ENCODE measurements around the gene OR7C1.
"Not testable (repeated sequence)": the region's sequence is repeated elsewhere in the genome, so short reads cannot be mapped to it uniquely, and the experiment has no call there.

Gene OR7C1

DNA sequence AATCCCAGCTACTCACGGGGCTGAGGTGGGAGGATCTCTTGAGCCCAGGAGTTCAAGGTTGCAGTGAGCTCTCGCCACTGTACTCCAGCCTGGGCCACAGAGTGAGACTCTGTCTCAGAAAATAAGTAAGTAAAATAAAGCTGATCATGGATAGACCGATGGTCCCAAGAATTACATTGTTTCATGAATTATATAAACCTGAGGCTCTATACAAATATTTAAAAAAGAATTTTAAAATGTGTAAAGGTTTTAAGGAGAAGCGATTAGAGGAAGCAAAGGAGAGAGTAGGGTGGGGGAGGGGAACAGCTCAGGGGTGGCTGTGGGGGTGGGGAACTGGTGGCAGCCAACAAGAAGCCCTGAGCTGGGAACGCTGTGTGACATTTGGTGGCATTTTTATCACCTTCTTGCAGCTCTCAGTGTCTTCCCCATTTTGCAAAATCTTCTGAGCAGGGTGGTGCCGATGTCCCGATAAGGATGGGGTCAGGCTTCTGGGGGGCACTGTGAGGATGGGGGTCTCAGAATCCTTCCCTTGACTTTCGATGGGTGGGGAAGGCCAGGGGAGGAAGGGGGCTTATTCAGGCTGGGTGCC, 51.5 kb downstream of the OR7C1 start:
- DNase-seq, result not testable (repeated sequence)

DNA sequence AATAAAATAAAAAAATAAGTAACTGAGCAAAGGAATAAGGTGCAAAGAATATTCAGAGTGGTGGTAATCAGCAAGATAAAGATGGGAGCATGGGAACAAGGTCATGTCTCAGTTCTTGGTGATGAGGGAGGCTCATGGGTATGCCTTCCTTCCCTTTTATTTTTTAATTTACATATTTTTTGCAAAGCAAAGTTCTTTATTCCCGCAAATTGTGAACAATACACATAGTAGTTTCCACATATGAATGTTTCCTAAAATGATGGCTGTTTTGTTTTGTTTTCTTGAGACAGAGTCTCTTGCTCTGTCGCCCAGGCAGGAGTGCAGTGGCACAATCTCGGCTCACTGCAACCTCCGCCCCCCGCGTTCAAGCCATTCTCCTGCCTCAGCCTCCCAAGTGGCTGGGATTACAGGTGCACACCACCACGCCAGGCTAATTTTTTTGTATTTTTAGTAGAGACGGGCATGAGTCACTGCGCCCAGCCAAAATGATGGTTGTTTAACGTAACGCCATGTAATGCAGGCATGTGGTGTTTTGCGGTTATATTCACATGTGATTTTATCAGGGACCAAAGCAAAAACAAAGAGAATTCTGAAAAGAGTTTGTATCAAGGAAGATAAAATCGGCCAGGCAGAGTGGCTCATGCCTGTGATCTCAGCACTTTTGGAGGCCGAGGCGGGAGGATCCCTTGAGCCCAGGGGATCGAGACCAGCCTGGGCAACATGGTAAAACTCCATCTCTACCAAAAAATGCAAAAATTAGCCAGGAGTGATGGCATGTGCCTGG, 52.2 kb downstream of the OR7C1 start:
- no peak for DNase-seq

GRCh38 chr19:14781713-14782536, 53.1 kb downstream of the OR7C1 start:
- DNase-seq, result not testable (repeated sequence)

- DNase-seq, result not testable (repeated sequence)
Observed at GRCh38 chr19:14780622-14781225, 54.3 kb downstream of the OR7C1 start.

DNA sequence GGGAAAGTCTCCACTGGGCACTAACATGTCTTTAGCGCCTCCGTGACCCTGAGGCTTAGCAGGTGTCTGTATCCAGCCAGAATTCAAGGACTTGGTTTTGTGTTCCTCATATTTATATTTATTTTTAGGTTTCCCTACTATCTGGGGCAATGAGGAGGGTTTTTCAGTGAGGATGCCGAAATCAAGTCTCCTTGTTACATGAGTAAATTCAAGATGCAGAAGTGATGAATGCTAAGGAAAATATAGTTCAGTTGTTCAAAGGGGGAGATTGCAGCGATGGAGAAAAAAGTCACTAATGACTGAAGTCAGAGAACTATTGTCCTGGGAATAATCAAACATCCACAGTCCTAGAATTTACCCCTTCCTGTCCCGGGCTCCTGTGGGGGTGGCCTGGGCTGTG, 55.8 kb downstream of the OR7C1 start:
- no peak for DNase-seq

- not testable (repeated sequence) for DNase-seq
Observed at GRCh38 chr19:14778110-14778845, 56.7 kb downstream of the OR7C1 start, which contains the start of gene ADGRE2. Gene ADGRE2 (minus strand): TSS chr19:14778560. CDS start chr19:14776756, 1,804 bp downstream.

DNA sequence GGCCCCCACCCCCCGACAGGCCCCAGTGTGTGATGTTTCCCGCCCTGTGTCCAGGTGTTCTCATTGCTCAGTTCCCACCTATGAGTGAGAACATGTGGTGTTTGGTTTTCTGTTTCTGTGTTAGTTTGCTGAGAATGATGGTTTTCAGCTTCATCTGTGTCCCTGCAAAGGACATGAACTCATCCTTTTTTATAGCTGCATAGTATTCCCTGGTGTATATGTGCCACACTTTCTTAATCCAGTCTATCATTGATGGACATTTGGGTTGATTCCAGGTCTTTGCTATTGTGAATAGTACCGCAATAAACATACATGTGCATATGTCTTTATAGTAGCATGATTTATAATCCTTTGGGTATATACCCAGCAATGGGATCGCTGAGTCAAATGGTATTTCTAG, 57.3 kb downstream of the OR7C1 start:
- not testable (repeated sequence) for DNase-seq

DNA sequence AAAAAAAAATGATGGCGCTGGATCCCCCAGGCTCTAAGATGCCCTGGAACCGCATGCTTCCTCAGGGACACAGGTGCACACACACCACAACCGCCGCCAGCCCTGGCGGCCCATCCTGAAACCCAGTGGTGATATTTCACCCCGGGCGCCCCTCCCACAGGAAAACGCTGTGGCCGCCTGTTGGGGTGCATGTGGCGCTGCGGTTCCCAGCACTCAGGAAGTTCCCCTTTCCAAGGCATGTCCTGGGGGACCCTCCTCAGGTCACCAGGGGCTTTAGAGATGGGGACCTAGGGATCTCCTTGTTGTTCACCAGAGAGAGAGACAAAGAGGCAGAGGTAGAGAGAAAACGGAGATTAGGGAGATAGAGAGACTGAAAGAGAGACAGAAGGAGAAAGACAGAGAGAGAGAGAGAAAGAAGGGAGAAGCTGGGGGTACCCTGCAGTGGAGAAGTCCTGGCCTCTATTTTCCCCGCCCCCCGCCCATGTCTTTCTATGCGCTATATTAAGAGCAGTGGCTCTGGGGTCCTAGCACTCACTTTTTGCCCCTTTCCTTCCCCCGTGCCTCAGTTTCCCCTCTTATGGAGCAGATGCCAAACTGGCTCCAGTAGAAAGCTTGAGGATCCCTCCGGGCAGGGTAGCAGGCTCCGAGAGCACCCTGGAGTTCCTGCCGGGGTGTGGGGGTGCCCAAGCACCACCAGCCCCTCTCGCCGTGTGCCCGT, 59.0 kb downstream of the OR7C1 start:
- no peak for DNase-seq

- DNase-seq, result not testable (repeated sequence)
Observed at GRCh38 chr19:14775326-14775725, 59.7 kb downstream of the OR7C1 start.

DNA sequence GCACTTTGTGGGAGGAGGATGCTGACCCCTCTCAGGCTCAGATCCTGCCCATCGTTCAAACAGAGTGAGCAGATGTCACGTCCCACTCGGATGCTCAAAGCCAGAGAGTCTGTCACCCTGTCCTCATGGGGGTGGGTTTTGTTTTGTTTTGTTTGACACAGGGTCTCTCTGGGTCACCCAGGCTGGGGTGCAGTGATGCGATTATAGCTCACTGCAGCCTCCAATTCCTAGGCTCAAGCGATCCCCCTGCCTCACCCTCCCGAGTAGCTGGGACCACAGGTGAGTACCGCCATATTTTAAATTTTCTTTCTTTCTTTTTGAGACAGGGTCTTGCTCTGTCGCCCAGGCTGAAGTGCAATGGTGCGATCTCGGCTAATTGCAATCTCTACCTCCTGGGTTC, 60.6 kb downstream of the OR7C1 start:
- DNase-seq, result no peak

- not testable (repeated sequence) for DNase-seq
Observed at GRCh38 chr19:14773722-14774121, 61.3 kb downstream of the OR7C1 start.

- DNase-seq, result no peak
Observed at GRCh38 chr19:14772995-14773394, 62.0 kb downstream of the OR7C1 start.

GRCh38 chr19:14772467-14772866, 62.5 kb downstream of the OR7C1 start:
- DNase-seq, result no peak

- DNase-seq, result no peak
Observed at GRCh38 chr19:14770944-14771839, 63.8 kb downstream of the OR7C1 start.

DNA sequence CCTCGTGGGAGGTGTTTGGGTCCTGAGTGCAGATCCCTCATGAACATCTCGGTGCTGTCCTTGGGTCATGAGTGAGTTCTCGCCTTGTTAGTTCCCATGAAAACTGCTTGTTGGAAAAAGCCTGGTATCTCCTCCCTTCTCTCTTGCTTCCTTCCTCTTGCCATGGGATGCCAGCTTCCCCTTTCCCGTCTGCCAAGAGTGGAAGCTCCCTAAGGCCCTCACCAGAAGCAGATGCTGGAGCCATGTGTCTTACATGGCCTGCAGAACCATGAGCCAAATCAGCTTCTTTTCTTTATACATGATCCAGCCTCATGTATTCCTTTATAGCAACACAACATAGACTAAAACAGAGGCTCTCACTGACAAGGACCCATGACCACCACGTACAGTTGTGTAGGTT, 64.8 kb downstream of the OR7C1 start:
- no peak for DNase-seq

- no peak for DNase-seq
Observed at GRCh38 chr19:14769201-14769600, 65.8 kb downstream of the OR7C1 start.

DNA sequence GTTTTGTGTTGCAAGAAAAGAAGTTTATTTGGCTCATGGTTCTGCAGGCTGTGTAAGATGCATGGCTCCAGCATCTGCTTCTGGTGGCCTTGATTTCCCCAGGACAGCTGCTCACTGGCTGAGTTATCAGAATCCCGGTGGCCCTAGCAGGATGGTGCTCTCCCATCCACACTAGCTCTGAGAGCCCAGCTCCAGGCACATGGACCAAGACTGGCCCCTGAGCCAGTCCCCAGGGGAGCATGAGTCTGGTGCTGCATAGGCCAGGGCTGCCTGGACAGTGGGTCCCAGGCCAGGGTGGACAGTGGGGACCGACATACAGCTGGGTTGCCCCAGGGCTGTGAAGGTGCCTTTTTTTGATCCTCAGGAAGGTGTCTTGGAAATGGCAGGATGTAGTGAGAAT, 67.0 kb downstream of the OR7C1 start:
- no peak for DNase-seq

DNA sequence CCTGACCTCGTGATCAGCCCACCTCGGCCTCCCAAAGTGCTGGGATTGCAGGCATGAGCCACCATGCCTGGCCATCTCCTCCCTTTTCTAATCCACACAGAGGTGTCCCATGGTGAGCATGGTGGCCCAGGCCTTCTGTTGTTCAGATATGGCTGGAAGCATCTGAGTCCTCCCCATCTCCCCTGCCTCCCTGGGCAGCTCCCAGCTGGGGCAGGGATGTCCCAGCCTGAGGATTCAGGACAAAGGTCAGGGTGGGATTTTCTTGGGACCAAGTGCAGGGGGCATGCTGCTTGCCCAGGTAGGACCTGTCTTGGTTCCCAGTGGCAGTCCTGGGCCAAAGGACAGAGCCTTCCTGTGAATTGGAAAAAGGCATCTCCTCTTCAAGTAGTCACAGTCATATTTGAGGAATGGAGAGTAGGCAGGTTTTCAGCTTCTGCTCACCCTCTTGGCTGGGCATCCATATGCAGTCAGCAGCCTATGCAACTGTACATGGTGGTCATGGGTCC, 67.5 kb downstream of the OR7C1 start:
- DNase-seq, result no peak

- not testable (repeated sequence) for DNase-seq
Observed at GRCh38 chr19:14765841-14766240, 69.1 kb downstream of the OR7C1 start.

GRCh38 chr19:14765403-14765802, 69.6 kb downstream of the OR7C1 start:
- not testable (repeated sequence) for DNase-seq
